ENCODE data around the gene PRMT9. TPM values are rescaled to one million over a fixed set of nuclear protein-coding genes. Genes with fewer than 3 reads are reported as not detected.

Gene PRMT9
- polyA plus RNA-seq, 4 donors, result 24.9 to 29.8 (median 28.2) TPM

Other genes with a start within 250 kb of the PRMT9 start
- 100 to 1,000 TPM in 2 of 4 donors, 10 to 100 TPM in 2; 72.9 to 104 (median 99.4) TPM for gene EDNRA, start 203.1 kb downstream of the PRMT9 start, polyA plus RNA-seq (ENCODE audit: insufficient read length in 4 of 4)
- 10 to 100 TPM; 45.2 to 64.1 (median 59.5) TPM for gene TMEM184C, start 66.8 kb downstream of the PRMT9 start, polyA plus RNA-seq (ENCODE audit: insufficient read length in 4 of 4)
- 10 to 100 TPM; 19.2 to 21.2 (median 19.8) TPM for gene ARHGAP10, start 47.9 kb upstream of the PRMT9 start, polyA plus RNA-seq (ENCODE audit: insufficient read length in 4 of 4)

All from right renal pelvis (tissue), 4 donors.